NT2/D1 (cell line): ENCODE measurements around the gene SERPINA1.

ENCODE experiments used
- YY1 ChIP-seq: IDR thresholded peaks from 2 replicates; pipeline ENCODE4 v1.6.1; 2011; ENCODE audit not compliant: insufficient read length, insufficient read depth
- ZNF274 ChIP-seq: IDR thresholded peaks from 2 replicates; pipeline ENCODE4 v1.6.1; 2011; ENCODE audit warnings: mild to moderate bottlenecking, low read depth, low read length

DNA sequence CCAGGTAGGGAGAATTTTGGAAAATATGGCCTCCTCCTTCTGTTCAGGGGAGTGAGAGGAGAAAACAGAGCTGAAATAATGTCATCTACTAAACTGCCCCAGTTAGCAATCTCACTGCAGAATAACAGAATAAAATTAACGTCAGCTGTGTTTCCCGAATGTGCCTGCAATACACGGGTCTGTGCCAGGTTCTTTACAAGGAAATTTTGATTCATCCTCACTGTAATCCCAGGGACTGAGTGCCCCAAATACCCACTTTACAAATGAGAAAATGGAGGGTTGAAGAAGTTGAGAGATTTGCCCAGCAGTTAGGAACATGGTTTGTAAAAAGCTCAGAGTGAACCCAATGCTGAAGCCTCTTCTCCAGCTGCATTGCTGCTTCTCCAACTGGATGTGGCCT, 44.0 kb downstream of the SERPINA1 start:
- TF ChIP-seq YY1 (no peak), ZNF274 (no peak)
